MM.1S (cell line): ENCODE results near the gene NUTF2.

Source experiments
- CTCF ChIP-seq: fragments of 300-600 bp; sonication (generic); IDR thresholded peaks from 2 replicates; pipeline ENCODE4 v1.5.1; 2016; ENCODE audit warnings: antibody characterized with exemption, low read length, mixed read lengths
- EZH2phosphoT487 ChIP-seq: fragments of 300-600 bp; sonication (generic); IDR thresholded peaks from 2 replicates; pipeline ENCODE4 v1.6.1; 2018; ENCODE audit warnings: antibody characterized with exemption, low read length

- TF ChIP-seq CTCF (no peak), EZH2phosphoT487 (no peak)
These were observed 34.8 kb upstream of the NUTF2 start for GRCh38 chr16:67811899-67812298.
